BE2C (cell line): Measurements from ENCODE around the gene TMEM101.

Experiments used
- DNase-seq: peaks from one replicate; pipeline ENCODE4 v3.0.0-alpha.2; 2020
- H3K27me3 ChIP-seq: fragments of 250-450 bp; sonication (Bioruptor Pico); 2 replicates; pipeline ENCODE4 v1.5.1; 2020; ENCODE audit warnings: mild to moderate bottlenecking
- H3K36me3 ChIP-seq: fragments of 250-450 bp; sonication (Bioruptor Pico); 2 replicates; pipeline ENCODE4 v1.5.1; 2020; ENCODE audit warnings: mild to moderate bottlenecking
- H3K4me1 ChIP-seq: fragments of 250-450 bp; sonication (Bioruptor Pico); 2 replicates; pipeline ENCODE4 v1.5.1; 2020
- H3K4me3 ChIP-seq: 2 replicates; pipeline ENCODE4 v1.5.1; 2011; ENCODE audit warnings: low read depth, low read length
- H3K9me3 ChIP-seq: fragments of 250-450 bp; sonication (Bioruptor Pico); 2 replicates; pipeline ENCODE4 v1.5.1; 2020
- TF ChIP-seq, protein P1 (sequence below): IDR thresholded peaks from 2 replicates; pipeline ENCODE4 v1.5.1; 2012; ENCODE audit warnings: mild to moderate bottlenecking, low read depth, low read length

TMEM101 gene

GRCh38 chr17:44004077-44004760 is 10.5 kb downstream of the TMEM101 start, which contains the start of gene NAGS:
Gene NAGS (plus strand): TSS chr17:44004622. CDS start chr17:44004664, 42 bp downstream.
- DNase-seq: peak; percentile 32
- peak within 1 kb of the TSS; percentile 74 for H3K4me3 ChIP-seq
- no peaks in the 10 kb centered on the region for H3K36me3 ChIP-seq
- no peaks in the 10 kb centered on the region for H3K9me3 ChIP-seq
- peaks cover 23% of the 10 kb centered on the region for H3K27me3 ChIP-seq
- TF ChIP-seq, protein P1, sequence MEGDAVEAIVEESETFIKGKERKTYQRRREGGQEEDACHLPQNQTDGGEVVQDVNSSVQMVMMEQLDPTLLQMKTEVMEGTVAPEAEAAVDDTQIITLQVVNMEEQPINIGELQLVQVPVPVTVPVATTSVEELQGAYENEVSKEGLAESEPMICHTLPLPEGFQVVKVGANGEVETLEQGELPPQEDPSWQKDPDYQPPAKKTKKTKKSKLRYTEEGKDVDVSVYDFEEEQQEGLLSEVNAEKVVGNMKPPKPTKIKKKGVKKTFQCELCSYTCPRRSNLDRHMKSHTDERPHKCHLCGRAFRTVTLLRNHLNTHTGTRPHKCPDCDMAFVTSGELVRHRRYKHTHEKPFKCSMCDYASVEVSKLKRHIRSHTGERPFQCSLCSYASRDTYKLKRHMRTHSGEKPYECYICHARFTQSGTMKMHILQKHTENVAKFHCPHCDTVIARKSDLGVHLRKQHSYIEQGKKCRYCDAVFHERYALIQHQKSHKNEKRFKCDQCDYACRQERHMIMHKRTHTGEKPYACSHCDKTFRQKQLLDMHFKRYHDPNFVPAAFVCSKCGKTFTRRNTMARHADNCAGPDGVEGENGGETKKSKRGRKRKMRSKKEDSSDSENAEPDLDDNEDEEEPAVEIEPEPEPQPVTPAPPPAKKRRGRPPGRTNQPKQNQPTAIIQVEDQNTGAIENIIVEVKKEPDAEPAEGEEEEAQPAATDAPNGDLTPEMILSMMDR: no peak
- peaks cover 2% of the 10 kb centered on the region for H3K4me1 ChIP-seq

- DNase-seq: no peak
- Histone ChIP-seq H3K36me3 (no peaks in the 10 kb centered on the region), H3K27me3 (peaks cover 23% of the 10 kb centered on the region), H3K4me1 (peaks cover 2% of the 10 kb centered on the region; the same call in 1 of the 2 replicates), H3K4me3 (no peak overlapping the region), H3K9me3 (no peaks in the 10 kb centered on the region)
- TF ChIP-seq, protein P1: no peak
Measured at GRCh38 chr17:44002141-44002848, 12.5 kb downstream of the TMEM101 start.

DNA sequence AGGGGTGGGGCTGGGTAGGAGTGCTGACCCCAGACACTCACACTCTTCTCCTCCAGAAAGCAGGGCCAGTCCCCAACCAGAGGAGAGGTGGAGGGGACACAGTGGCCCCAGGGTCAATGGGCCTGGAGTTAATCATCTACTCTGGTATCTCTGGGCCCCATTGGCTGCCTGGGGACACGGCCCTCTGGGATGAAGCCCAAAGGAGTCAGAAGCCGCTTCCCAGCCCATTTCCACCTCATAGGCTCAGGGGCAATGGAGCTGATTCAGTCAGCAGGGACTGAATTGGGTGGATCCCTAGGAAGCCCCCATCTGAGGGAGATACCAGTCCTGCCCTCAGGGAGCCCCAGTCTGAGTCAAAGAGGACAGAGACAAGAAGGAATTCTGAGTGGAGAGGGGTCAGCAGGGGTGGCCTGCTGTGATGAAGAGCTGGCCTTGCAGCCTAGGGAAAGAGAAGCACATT is 13.3 kb downstream of the TMEM101 start:
- no peak for DNase-seq
- no peaks in the 10 kb centered on the region for H3K9me3 ChIP-seq
- H3K4me3 ChIP-seq: no peak overlapping the region
- peaks cover 23% of the 10 kb centered on the region for H3K27me3 ChIP-seq
- TF ChIP-seq, protein P1: no peak
- H3K36me3 ChIP-seq: no peaks in the 10 kb centered on the region
- H3K4me1 ChIP-seq: peaks cover 2% of the 10 kb centered on the region; the same call in 1 of the 2 replicates

DNA sequence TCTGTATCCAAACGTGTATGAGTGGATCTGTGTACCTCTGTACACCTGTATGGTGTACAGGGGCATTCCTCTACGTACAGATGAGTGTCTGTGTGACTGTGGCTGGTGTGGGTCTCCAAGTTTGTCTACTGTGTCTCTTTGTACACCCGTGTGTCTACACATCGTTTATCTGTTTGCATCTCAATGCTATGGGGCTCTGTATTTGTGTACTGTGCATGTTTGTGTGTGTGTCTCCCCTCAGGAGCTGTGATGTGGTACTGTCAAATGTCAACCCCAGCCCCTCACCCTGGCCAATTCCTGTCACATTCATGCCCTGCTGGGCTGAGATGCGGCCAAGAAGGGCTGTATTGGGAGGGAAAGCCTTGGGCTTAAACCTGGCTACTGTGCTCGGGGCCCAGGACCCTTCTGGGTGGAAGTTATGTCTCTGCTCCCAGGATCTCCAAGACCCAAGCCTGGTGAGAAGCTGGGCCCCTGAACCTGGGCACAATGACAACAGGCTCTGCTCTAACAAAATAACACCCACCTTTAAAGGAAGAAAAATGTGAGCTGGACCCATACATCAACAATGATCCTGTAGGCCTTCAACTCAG is 13.8 kb downstream of the TMEM101 start:
- TF ChIP-seq, protein P1: no peak
- H3K9me3 ChIP-seq: no peaks in the 10 kb centered on the region
- H3K4me1 ChIP-seq: peaks cover 2% of the 10 kb centered on the region; the same call in 1 of the 2 replicates
- H3K36me3 ChIP-seq: no peaks in the 10 kb centered on the region
- DNase-seq: no peak
- no peak overlapping the region for H3K4me3 ChIP-seq
- H3K27me3 ChIP-seq: peaks cover 18% of the 10 kb centered on the region

DNA sequence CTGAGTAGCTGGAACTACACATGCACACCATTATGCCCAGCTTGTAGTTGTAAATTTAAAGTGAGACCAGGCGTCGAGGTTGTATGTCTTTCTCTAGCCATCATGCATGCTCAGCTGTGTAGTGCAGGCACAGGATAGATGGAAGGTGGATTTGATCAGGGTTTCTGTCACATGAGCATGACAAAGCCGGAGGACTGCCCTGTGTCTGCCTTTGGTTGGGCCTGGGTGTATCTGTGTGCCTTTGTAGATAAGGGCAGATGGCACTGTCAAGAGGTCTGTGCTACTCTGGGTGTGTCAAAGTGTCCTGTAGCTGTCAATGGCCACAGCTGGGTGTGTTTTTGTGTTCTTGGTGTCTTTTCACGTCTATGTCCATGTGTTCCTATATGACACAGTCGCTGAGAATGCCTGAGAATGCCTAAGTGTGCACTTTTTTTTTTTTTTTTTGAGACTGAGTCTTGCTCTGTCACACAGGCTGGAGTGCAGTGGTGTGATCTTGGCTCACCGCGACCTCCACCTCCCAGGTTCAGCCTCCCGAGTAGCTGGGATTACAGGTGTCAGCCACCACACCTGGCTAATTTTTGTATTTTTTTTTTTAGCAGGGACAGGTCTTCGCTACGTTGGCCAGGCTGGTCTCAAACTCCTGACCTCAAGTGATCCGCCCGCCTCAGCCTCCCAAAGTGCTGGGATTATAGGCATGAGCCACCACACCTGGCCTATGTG is 14.5 kb downstream of the TMEM101 start:
- Histone ChIP-seq H3K4me1 (peaks cover 2% of the 10 kb centered on the region; the same call in 1 of the 2 replicates), H3K4me3 (no peak overlapping the region), H3K9me3 (no peaks in the 10 kb centered on the region), H3K36me3 (no peaks in the 10 kb centered on the region), H3K27me3 (peaks cover 11% of the 10 kb centered on the region)
- peak; percentile 48 for DNase-seq
- TF ChIP-seq, protein P1: no peak
